NCI-H2171 (cell line): ENCODE results near the gene SERPINB7.

Experiments
- DNase-seq: peaks from one replicate; lab custom pipeline; 2025; lab: John Stamatoyannopoulos, UW

SERPINB7 gene

GRCh38 chr18:63844254-63844653 is 69.0 kb downstream of the SERPINB7 start:
- DNase-seq, result no peak

- DNase-seq, result peak; percentile 14
Measured at GRCh38 chr18:63848159-63848558, 72.9 kb downstream of the SERPINB7 start.

GRCh38 chr18:63850020-63850419 is 74.8 kb downstream of the SERPINB7 start:
- no peak for DNase-seq

- DNase-seq, result no peak
Measured at GRCh38 chr18:63850636-63851035, 75.4 kb downstream of the SERPINB7 start.
